GM21825 (cell line): ENCODE results near the gene CELF4.

Source experiments
- ATAC-seq: cut with Tn5 transposase; IDR thresholded peaks from one replicate; pipeline ENCODE4 v1.9.1; 2021; ENCODE audit warnings: mild to moderate bottlenecking, moderate library complexity; ENCODE audit not compliant: unreplicated experiment

Gene CELF4

GRCh38 chr18:37565101-37565976 is at the start of gene CELF4:
TSS of gene CELF4 (minus strand) at chr18:37565798.
- ATAC-seq: no peak

DNA sequence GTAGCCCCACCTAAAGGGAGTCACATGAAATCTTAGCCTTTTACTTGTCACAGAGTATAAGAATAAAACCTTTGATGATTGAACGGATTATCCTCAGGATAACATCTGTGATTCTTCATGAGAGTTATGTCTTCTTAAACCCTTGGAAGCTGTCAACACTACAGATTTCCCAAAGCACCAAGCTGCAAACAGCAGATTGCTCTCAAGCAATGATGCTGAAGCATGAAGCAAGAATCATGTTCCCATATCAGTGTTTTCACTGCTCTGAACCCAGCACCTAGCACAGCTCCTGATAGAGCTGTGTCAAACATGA is 47.6 kb upstream of the CELF4 start:
- ATAC-seq: no peak

DNA sequence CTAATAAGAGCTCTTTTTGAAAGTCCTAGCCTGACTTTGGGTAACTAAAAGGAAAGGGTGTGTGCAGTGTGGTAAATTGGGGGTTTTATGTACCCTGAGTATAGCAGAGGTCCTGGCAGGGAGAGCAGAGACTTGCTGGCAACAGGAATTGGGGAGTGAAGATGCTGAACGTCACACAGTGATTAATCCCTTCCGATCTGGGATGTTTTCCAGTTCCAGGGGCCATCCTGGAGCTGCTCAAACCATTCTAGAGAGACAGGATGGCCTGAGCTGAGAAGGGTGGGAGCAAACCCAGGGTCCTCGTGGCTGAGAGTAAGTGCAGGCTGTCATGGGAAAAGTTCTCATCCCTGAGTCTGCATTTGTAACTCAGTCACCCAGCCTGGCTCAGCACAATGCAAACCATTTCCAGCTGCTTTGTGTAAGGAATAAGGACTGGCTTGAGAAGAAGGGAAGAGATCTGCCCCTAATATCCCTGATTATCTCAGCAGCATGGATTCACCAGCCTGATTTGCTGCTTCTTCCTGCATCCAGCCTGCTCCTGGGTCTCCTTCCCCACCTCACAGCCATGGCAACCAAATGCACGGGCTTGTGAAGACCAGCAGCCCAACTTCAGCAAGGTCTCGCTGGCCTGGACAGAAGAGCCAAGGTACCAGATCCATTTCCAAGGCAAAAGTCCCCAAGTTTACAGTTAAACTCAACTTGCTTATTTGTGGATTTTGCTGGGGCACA is 47.1 kb upstream of the CELF4 start:
- ATAC-seq: no peak

DNA sequence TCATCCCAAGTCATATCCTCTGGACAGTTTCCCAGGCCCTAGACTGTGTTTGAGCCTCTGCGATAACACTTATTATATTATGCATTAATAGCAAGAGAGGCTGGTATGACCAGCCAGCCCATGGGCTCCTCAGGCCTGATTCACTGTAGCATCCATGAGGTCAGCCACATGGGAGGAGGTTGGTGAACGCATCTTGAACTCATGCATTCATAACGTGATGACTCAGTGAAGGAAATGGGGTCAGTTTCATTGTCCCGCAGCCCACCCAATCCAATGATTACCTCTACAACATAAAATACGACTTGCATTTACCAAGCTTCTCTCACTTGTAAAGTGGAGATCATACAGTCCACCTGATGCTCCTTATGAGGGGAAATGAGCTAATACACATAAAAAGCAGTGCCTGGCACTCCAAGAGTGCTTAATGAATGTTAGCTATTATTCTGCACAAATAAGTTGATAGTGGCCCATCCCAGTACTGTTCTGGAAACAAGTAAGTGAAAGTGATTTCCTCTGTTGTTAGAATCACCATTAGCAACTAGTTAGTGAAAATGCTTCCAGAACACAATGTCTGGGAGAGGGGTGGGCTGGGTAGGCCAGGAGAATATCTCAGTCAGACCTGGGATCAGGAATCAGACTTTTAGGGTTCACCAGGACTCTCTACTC is 46.1 kb upstream of the CELF4 start:
- no peak for ATAC-seq

- ATAC-seq: no peak
Measured at GRCh38 chr18:37608876-37609275, 43.3 kb upstream of the CELF4 start.

GRCh38 chr18:37607281-37607680 is 41.7 kb upstream of the CELF4 start:
- ATAC-seq: no peak

DNA sequence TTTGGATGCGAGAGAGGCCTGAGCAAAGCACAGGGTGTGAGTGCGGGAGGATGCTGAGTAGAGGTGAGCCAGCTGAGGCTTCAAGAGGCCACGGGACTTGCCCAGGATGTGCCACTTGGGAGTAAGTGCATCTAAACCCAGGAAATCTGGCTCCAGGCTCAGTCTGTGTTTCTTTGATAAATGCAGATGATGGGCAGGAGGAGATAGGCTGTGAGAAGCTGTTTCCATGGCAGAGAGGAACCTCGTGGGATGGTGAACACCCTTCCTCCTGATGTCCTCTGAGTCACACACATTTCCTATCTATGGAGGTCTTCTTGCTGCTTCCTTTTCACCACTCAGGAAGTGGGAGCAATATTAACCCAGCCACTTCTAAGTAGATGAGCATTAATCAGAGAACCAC is 38.4 kb upstream of the CELF4 start:
- ATAC-seq: no peak

DNA sequence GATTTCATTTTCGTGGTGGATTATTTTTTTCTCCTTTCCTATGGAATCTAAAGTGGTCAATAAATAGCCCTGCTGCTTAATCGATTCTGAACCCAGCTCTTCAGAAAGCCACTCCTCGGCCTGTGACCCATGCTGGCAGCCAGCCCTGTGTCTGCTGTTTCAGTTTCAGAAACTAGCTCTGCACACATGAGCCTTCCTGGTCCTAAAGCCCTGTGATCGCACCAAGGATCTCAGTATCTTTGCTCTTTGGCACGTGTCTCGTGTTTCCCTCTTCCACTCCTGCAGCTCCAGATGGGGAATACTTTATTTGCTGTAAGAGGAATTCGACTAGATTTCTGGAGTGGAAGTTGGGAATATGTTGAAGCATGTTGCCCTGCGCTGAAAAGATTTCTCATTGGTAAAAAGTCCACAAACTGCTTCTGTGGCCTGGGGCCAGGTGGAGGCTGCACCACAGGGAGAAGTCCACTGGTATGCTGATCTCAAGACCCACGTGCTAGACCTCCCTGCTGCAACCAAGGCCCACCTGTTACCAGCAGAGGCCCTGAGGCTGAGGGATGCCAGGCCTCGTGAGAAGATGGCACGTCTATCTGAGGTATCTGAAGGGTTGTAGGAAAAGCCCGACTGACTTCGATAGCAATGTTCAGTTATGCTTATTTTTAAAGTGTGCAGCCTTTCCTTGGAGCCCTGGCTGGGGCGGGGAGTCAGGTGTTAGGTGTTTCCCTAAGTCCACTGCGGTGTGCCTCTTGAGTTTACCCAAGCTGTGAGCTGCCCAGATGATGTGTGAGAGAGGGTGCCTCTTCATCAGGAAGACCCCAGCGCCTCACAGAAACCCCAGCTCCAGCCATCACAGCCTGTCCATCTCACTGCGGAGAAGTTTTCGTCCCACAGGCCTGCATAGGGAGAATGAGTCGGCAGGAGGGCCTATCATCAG is 33.6 kb upstream of the CELF4 start:
- ATAC-seq: no peak

DNA sequence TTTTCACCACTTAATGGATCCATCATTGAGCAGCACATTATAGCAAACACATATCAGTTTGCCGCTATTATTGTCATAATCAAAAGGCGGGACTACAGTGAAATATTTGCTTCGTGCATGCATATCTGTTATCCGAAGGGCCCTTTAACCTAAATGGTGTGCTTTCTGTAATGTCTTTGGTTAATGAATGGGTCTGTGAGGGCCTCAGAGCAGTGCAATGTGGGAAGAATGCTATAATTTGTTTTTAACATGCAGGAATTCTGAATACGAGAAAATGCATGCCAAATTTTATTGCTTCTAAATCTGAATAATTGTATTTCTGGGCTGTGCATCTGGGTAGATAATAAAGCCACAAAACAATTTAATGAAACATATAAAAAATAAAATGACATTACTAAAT is 32.8 kb upstream of the CELF4 start:
- ATAC-seq: no peak

- ATAC-seq: no peak
Measured at GRCh38 chr18:37590346-37590745, 24.7 kb upstream of the CELF4 start.

- no peak for ATAC-seq
Measured at GRCh38 chr18:37588289-37588688, 22.7 kb upstream of the CELF4 start.

- no peak for ATAC-seq
Measured at GRCh38 chr18:37586656-37587225, 21.1 kb upstream of the CELF4 start.

- no peak for ATAC-seq
Measured at GRCh38 chr18:37584952-37585695, 19.5 kb upstream of the CELF4 start.

DNA sequence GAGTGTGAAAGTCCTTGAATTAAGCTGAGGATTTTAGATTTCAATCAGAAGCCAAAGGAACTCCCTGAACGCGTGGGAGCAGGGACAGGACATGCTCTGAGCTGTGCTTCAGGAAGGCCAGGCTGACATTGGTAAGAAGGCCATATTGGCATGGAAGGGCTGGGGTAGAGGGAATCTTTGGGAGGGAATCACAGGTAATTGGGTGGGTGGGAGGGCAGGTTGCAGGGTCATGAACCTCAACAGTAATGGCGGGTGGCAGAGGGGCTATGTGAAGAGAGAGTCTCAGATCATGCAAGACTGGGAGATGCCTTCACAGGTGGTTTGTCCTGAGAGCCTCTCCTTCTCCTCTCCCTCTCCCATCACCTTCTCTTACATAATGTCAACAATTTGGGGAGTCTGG is 18.6 kb upstream of the CELF4 start:
- ATAC-seq: no peak

DNA sequence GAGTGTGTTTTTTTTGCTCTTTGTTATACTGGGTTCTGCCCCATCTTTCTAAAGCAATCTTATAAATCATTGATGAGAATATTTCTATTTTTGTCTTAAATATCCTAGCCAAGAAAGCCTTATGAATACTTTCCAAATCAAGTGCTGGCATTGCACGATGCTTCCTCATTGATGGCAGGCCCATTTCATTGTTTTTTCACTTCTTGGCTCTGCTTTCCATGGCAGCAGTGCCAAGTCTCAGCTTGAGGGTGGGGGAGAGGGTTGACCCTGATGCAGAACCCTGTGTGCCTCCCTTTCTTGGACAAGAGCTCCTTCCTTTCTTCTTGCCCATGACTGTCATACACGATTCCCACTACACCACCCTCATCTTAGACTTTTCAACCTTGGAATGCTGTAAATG is 16.7 kb upstream of the CELF4 start:
- ATAC-seq: no peak

DNA sequence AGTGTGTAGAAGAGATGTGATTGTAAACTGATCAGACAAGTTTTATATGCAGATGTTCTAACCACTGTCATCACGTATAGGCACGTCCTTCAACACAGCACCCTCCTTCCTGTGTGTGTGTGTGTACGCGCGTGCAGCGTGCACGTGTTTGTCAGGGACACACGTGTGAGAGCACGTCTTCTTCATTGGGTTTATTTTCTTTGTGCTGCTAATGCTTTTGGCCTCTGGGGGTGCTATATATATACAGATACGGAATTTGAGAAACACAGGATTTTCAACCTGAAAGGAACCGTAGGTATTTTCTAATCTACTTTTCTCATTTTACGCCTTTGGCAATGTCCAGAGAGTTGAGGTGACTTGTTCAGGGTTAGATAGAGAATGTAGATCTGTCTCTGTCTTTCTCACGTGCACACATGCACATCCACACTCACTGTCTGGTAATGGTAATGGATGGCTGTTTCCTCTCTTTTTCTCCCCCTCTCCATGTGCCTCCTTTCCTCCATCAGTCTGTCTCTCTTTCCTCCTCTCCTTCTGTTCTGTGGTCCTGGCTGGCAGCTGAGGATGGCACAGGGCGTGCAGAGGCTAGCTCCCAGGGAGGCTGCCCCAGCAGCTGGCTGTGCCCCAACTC is 13.4 kb upstream of the CELF4 start:
- ATAC-seq: no peak

DNA sequence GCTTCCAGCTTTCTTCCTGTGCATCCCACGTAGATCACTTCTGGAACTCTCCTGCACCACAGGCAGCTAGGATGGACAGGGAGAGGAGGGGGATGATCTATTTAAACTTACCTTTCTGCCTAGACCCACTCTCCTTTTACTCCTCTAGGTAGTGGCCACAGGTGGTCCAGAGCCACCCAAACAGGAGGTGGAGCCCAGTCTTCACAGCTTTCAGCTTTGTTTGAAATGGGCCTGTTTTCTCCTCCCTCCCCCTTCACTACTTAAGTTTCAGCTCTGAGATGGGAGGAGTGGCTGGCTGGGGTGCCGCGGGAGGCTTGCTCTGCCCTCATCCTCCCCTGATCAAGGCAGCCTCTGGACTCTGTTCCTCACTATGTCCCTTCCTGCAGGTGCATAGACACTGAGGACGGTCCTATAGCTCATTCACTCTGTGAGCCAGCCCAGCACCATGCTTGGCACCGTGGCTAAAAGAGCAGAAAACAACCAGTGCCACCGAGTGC is 12.6 kb upstream of the CELF4 start:
- ATAC-seq: no peak

DNA sequence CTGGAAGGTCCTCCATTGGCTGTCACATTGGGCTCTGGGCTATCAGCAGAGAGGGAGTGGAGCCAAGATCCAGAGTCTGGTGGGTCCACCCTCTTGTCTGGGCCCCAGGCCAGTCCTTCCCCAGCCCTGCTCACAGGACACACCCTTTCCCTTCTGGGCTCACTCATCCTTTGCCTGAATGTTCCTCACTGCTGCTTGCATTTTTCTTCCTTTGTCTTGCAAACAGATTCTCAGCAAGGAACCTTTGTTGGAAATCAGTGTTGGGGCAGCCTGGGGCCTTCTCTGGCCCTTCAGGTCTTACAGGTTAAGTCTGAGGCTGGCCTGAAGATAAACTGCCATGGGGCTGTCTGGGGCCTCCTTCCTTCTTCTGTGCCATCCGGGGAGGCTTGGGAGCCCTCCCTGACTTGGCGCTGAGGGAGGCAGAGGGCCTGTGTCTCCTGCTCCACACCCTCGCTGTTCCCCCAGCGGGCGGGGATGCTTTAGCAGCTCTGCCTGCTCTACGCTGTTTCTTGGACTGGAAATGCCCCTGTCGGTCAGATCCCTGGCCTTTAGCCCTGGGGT is 11.5 kb upstream of the CELF4 start:
- no peak for ATAC-seq

DNA sequence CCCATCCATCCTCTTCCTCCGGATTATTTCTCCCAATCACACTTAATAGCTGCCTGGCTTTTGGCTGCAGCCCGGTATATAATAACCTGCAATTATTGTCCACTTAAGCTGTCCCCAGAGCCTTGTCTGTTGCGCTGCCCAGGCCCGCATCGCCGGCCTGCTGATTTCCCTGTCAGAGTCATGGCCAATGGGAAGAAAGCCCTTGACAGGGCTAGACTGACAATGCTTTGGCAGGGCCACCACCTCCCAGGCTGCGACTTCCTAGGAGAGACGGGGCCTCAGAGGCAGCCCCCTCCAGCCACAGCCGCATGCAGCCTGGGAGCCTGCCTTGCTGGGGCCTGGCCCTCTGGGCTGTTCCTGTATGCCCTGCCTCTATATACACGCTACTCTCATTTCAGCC is 10.0 kb upstream of the CELF4 start:
- no peak for ATAC-seq
